ENCODE results near the gene RNU5D-1.
A peak's percentile ranks its signal among the peaks of the same experiment; 100 is the strongest.
"Not testable (repeated sequence)": the region's sequence is repeated elsewhere in the genome, so short reads cannot be mapped to it uniquely, and the experiment has no call there.

The RNU5D-1 gene

GRCh38 chr1:44730741-44731512, at the start of gene RNU5D-1:
RNU5D-1 (minus strand) TSS chr1:44731170.
- DNase-seq (ENCODE audit: low spot score) = peak; percentile 93

DNA sequence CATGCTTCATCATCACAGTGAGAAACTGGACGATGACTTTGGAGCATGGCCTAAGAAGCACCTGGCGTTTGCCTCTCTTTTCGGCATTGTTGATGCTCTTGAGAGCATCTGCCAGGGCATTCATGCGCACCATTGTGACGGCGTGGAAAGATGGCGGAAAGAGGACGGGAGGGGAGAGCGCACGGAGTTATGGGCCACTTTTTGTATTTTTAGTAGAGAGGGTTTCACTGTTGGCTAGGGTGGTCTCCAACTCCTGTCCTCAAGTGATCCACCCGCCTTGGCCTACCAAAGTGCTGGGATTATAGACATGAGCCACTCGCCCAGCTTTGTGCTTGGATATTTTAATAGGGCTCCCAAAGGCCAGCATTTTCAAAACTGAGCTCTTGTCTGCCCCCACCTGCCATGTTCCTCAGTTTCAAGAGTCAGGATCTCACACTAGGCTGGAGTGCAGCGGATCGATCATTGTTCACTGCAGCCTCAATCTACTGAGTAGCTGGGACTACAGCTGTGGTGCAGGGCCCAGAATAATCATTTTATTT, 49.7 kb upstream of the RNU5D-1 start:
- DNase-seq (ENCODE audit: low spot score) = no peak

DNA sequence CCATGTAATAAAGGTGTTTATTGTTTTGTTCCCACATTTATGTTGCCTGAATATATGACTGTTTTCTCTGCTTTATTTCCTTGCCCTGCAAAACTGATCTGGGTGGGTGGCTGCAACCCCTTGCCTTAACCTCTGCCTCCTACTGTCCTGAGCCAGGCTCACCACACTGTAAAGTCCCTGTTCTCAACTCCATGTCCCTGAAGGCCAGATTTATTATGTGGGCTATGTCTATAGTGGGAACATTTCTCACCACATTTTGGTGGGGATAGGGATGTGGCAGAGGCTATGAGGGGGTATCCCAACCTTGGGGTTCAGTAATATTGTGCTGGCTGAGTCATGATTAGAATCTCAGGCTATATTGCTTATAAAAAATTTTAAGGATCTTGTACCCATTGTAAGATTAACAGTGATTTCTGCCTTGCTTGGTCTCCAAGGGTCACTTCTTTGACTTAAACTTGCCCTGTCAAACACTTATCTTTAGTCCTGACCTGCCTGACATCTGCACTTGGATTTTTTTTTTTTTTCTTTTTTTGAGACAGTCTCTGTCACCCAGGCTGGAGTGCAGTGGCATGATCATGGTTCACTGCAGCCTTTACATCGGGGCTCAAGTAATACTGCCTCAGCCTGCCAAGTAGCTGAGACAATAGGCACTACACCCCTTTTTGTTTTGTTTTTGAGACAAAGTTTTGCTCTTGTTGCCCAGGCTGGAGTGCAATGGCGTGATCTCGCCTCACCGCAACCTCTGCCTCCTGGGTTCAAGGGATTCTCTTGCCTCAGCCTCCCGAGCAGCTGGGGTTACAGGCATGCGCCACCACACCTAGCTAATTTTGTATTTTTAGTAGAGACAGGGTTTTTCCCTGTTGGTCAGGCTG, 48.0 kb upstream of the RNU5D-1 start:
- DNase-seq (ENCODE audit: low spot score) = no peak

DNA sequence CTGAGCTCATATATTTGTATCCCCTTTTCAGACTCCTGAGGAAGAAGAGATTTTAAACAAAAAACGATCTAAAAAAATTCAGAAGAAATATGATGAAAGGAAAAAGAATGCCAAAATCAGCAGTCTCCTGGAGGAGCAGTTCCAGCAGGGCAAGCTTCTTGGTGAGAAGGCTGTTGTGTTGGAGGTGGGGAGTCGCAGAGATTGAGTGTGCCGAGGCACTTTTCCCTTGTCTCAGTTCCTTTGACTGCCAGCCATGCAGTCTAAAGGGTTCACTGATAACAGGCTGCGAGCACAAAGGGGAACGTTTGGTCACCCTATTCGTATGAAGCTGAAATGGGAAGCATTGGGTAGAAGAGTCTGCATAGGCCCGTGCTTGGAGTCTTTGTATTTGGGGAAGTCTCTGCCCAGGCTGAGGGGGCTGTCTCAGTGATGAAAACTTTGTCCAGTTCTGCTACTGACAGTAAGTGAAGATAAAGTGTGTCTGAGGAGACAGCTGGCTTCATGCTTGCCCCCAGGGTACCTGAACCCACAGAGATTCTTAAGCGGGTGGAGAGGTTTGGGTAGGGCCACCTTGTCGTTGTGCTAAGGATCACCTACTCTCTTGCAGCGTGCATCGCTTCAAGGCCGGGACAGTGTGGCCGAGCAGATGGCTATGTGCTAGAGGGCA, 47.1 kb upstream of the RNU5D-1 start:
- no peak for DNase-seq (ENCODE audit: low spot score)

- no peak for DNase-seq (ENCODE audit: low spot score)
Observed at GRCh38 chr1:44777547-44777946, 46.6 kb upstream of the RNU5D-1 start.

GRCh38 chr1:44776730-44777068, 45.7 kb upstream of the RNU5D-1 start:
- no peak for DNase-seq (ENCODE audit: low spot score)

GRCh38 chr1:44775930-44776729, 45.2 kb upstream of the RNU5D-1 start:
- DNase-seq (ENCODE audit: low spot score) = no peak

GRCh38 chr1:44775078-44775929, 44.3 kb upstream of the RNU5D-1 start, which contains the start of gene RPS8:
RPS8 (plus strand) TSS chr1:44775540; CDS start chr1:44775597, 57 bp downstream.
- peak; percentile 95 for DNase-seq (ENCODE audit: low spot score)

DNA sequence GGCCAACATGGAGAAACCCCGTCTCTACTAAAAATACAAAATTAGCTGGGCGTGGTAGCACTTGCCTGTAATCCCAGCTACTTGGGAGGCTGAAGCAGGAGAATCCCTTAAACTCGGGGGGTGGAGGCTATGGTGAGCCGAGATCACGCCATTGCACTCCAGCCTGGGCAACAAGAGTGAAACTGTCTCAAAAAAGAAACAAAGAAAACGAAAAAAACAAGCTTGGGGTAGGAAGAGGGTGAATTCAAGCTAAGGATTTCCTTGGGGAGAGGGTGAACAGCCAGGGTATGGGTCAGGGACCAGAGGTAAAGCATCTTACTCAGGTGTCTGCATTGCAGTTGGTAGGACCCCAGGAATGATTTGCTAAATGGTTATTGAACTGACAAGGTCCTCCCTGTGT, 35.5 kb upstream of the RNU5D-1 start:
- DNase-seq (ENCODE audit: low spot score) = not testable (repeated sequence)

DNA sequence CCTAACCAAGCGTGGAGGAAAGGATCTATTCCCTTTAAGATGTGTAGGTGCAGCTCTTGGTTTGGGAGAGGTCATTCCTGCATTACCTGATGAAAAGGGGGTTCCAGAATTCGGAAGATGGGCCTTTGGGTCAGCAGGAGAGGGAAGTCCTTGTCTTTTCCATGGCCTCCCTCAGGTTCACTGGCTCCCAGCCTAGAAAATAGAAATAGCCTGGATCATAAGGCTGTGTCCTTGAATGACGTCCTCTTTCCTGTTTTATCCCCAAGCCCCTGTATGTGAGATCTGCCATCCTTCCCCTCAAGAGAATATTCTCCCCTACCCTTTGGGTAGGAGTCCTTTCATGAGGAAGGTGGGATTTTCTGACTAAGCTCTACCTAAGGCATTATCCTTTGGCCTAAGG, 29.9 kb upstream of the RNU5D-1 start:
- no peak for DNase-seq (ENCODE audit: low spot score)

DNA sequence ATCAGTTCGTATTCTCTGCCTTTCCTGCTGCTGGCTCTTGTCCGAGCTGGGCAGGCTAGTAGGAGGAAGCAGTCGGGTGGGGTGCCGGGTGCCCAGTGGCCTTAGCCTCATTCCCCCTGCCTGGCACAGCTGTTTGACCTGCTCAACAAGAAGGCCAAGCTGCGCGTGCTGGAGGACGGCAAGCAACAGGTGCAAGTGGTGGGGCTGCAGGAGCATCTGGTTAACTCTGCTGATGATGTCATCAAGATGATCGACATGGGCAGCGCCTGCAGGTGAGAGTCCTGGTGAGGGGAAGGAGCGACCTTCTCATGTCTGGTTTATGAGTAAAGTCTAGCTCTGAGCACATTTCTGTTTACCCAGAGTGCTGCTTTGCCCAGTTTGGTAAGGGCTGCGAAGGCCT, 28.1 kb upstream of the RNU5D-1 start:
- no peak for DNase-seq (ENCODE audit: low spot score)

DNA sequence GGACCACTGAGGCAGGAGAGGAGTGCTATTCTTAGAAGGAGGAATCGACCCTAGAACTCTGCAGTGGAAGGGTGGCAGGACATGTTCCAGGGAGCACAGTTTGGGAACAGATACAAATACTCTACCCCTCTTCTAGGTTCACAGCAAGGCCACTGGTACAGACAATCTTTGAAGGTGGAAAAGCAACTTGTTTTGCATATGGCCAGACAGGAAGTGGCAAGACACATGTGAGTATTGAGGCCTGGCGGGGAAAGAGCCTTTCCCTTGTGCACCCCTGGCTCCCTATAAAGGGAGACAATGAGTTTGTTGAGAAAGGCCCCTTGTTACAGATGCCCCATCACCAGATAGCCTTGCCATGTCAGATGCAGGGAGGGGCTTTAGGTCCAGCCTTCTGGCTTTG, 26.4 kb upstream of the RNU5D-1 start:
- DNase-seq (ENCODE audit: low spot score) = no peak

DNA sequence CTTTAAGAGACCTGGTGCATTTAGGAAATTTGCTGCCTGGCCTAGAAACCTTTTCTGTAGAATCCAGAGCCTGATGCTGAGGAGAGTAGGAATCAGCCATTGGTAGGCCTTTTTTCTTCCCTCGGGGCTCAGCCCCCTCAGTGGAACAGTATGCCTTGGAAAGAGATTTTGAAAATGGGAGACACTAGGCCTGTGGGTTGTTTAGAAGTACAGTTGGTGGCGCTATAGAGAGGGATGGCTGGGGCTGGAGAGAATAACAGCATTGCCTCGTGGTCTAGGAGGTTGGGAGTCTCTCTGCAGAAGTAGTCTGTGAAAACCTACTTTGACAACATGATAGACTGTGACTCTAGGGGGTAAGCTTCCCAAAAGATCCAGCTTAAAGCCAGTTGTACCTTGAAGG, 16.9 kb upstream of the RNU5D-1 start:
- no peak for DNase-seq (ENCODE audit: low spot score)

DNA sequence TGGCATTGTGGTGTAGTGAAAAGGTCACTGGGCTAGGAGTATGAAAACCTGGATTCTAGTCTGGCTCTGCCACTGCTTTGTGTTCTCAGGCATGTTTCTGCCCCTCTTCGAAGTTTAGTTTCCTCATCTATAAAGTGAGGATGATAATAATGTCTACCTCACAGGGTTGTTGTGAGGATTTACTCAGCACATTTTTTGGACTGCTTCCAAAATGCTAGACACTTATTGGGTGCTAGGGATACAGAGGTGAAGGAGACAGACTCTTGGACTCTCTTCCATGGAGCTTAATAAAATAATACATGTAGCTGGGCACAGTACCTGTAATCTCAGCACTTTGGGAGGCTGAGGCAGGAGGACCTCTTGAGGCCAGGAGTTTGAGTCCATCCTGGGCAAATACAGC, 12.2 kb upstream of the RNU5D-1 start:
- no peak for DNase-seq (ENCODE audit: low spot score)

DNA sequence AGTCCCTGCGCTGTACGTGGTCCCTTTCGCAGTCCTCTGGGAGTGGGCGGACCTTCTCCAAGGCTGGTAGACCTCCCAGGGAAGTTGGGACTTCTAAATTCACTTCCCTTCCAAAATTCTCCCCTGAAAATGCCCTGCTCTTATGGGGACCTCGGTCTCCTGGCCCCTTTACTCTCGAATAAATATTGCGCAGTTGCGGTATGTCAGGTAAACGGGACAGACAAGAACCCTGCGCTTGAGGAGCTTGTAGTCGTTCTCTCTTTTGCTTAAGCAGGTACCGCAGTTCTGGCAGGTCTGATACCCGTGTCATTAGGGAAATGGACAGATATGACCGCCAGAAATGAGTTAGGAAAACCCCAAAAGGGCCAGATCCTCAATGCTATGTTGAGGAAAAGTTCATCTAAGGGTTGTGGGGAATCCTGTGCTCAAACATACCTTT, 9.2 kb upstream of the RNU5D-1 start:
- no peak for DNase-seq (ENCODE audit: low spot score)

GRCh38 chr1:44739307-44740178, 8.6 kb upstream of the RNU5D-1 start, which contains the start of gene KIF2C:
KIF2C (plus strand) TSS chr1:44739837; CDS start chr1:44739933, 96 bp downstream.
- peak; percentile 94 for DNase-seq (ENCODE audit: low spot score)

DNA sequence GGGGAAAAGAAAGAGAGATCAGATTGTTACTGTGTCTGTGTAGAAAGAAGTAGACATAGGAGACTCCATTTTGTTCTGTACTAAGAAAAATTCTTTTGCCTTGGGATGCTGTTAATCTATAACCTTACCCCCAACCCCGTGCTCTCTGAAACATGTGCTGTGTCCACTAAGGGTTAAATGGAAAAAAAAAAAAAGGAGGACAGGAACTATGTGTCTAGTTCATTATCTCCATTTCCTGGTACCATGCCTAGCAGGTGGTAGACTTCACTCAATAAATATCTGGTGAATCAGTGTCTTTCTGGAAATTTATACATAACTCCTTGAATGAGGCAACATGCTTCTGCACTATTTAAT, 8.0 kb upstream of the RNU5D-1 start:
- DNase-seq (ENCODE audit: low spot score) = not testable (repeated sequence)

GRCh38 chr1:44735992-44736391, 5.0 kb upstream of the RNU5D-1 start:
- DNase-seq (ENCODE audit: low spot score) = no peak

- no peak for DNase-seq (ENCODE audit: low spot score)
Observed at GRCh38 chr1:44733784-44734183, 2.8 kb upstream of the RNU5D-1 start.

DNA sequence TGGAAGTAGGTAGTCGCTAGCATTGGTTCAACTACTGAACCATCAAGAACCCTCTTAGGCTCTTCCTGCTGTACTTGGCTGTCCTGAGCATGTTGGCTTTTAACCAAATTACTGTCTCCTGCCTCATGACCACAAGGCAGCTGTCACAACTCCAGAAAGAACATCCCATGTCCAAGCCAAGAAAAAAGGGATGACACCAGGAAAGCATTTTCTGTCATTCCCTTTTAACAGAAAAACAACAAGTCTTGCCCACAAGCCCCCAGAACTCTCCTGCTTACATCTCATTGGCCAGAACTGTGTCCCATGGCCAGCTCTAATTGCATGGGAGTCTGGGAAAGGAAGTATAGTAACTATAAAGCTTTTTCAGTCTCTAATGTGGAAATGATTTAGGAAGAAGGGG, 2.4 kb upstream of the RNU5D-1 start:
- no peak for DNase-seq (ENCODE audit: low spot score)

Data from ecto neural progenitor cell (in vitro differentiated cells).